ENCODE measurements around the gene RGS3.

- TF ChIP-seq CTCF (conservative IDR thresholded peaks at IDR 0.05) (no peak), ZFX (IDR thresholded peaks at IDR 0.05) (no peak)
Measured at GRCh38 chr9:113590389-113590788, 126.9 kb downstream of the RGS3 start.
